CD4-positive, CD25-positive, alpha-beta regulatory T cell (primary cell): ENCODE data around the gene ZNF248. TPM values are rescaled to one million over a fixed set of nuclear protein-coding genes. Genes with fewer than 3 reads are reported as not detected.
"Not testable (repeated sequence)": the region's sequence is repeated elsewhere in the genome, so short reads cannot be mapped to it uniquely, and the experiment has no call there.

ENCODE experiments used
- ATAC-seq, 2 donors: fragments of 150-1000 bp; cut with Tn5 transposase; one replicate each; pipeline ENCODE4 v1.10.0; 2021; ENCODE audit warnings: low read depth in 2 of 2, moderate number of reproducible peaks in 2 of 2, moderate library complexity in 1 of 2
- DNase-seq, 3 donors: peaks; one replicate each; pipeline versions ENCODE4 v3.0.0 to v3.0.0-alpha.2; 2012 to 2022; ENCODE audit warnings: mixed read lengths in 1 of 3
- H3K27ac ChIP-seq: one replicate; pipeline ENCODE4 v1.7.0; 2013; ENCODE audit warnings: mild to moderate bottlenecking, low read length; ENCODE audit not compliant: insufficient read depth, poor library complexity, severe bottlenecking
- H3K27me3 ChIP-seq: one replicate; pipeline ENCODE4 v1.7.0; 2013; ENCODE audit warnings: low read length; ENCODE audit not compliant: control insufficient read depth, insufficient read depth
- H3K36me3 ChIP-seq: one replicate; pipeline ENCODE4 v1.7.0; 2013; ENCODE audit warnings: mild to moderate bottlenecking, low read length, moderate library complexity; ENCODE audit not compliant: control insufficient read depth, insufficient read depth
- H3K4me1 ChIP-seq: 2 replicates; pipeline ENCODE4 v1.7.0; 2013; ENCODE audit warnings: mild to moderate bottlenecking, low read length; ENCODE audit not compliant: insufficient read depth, control insufficient read depth, poor library complexity, severe bottlenecking
- H3K4me3 ChIP-seq: one replicate; pipeline ENCODE4 v1.7.0; 2013; ENCODE audit warnings: low read depth, mild to moderate bottlenecking, low read length, moderate library complexity
- H3K9me3 ChIP-seq, 2 experiments: 1 replicate in 1 of 2; 2 replicates in 1 of 2; pipeline ENCODE4 v1.7.0; 2013; ENCODE audit warnings: low read length in 2 of 2, mild to moderate bottlenecking in 1 of 2, moderate library complexity in 1 of 2; ENCODE audit not compliant: control insufficient read depth in 2 of 2
- H3K27ac Mint-ChIP-seq, 3 donors: one replicate each; pipeline ENCODE4 v1.8.0; 2020 to 2022; ENCODE audit warnings: mild to moderate bottlenecking in 3 of 3, mixed read lengths in 3 of 3, moderate library complexity in 2 of 3
- H3K27me3 Mint-ChIP-seq: one replicate; pipeline ENCODE4 v1.8.0; 2022; ENCODE audit warnings: mild to moderate bottlenecking, mixed read lengths
- H3K36me3 Mint-ChIP-seq: one replicate; pipeline ENCODE4 v1.8.0; 2020; ENCODE audit warnings: mixed read lengths
- H3K4me1 Mint-ChIP-seq, 4 donors: one replicate each; pipeline ENCODE4 v1.8.0; 2020 to 2022; ENCODE audit warnings: mixed read lengths in 4 of 4, mild to moderate bottlenecking in 1 of 4
- H3K4me3 Mint-ChIP-seq, 4 donors: one replicate each; pipeline ENCODE4 v1.8.0; 2020 to 2022; ENCODE audit warnings: mild to moderate bottlenecking in 4 of 4, mixed read lengths in 4 of 4, moderate library complexity in 3 of 4
- H3K9me3 Mint-ChIP-seq, 7 donors: one replicate each; pipeline ENCODE4 v1.8.0; 2020 to 2022; ENCODE audit warnings: mixed read lengths in 7 of 7, mild to moderate bottlenecking in 3 of 7, moderate library complexity in 2 of 7
- polyA plus RNA-seq, 4 donors: library from polyadenylated mRNA; unstranded; fragments of 300-500 nt; fragmentation: Illumina TruSeq; gene quantifications; one replicate each; pipeline ENCODE4 v1.2.3, GENCODE V29; 2021
- total RNA-seq: library from RNA; stranded (reverse); gene quantifications from one replicate; pipeline ENCODE4 v1.2.3, GENCODE V29; 2022

ZNF248 gene
- total and polyA plus RNA-seq, 5 donors from 2014 or later = 3.1 to 5.7 (median 4.9) TPM

DNA sequence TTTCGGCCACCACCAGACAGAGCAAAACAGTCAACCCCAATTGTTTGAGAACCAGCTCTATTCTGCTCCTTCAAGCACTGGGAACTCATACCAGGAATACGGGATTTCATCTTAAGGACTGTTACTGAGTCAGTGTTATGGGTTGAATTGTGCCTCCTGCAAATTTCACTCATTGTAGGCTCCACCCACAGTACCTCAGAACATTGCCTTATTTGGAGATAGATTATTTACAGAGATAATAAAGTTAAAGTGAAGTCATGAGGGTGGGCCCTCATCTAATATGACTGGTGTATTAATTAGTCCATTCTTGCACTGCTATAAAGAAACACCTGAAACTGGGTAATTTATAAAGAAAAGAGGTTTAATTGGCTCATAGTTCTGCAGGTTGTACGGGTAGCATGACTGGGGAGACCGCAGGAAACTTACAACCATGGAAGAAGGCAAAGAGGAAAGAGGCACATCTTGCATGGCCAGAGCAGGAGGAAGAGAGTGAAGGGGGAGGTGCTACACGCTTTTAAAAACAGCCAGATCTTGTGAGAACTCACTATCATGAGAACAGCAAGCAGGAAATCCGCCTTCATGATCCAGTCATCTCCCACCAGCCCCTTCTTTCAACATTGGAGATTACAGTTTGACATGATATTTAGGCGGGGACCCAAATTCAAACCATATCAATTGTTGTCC is 14.3 kb upstream of the ZNF248 start:
- Mint-ChIP-seq H3K27ac (no peak overlapping the region), H3K36me3 (no peaks in the 10 kb centered on the region), H3K4me3 (no peak overlapping the region), H3K9me3 (no peaks in the 10 kb centered on the region), H3K4me1 (no peaks in the 10 kb centered on the region), H3K27me3 (no peaks in the 10 kb centered on the region)
- Histone ChIP-seq H3K27me3 (no peaks in the 10 kb centered on the region), H3K36me3 (no peaks in the 10 kb centered on the region), H3K27ac (no peak overlapping the region), H3K9me3 (no peaks in the 10 kb centered on the region), H3K4me3 (no peak overlapping the region), H3K4me1 (no peaks in the 10 kb centered on the region)
- DNase-seq (no peak), ATAC-seq (no peak)

DNA sequence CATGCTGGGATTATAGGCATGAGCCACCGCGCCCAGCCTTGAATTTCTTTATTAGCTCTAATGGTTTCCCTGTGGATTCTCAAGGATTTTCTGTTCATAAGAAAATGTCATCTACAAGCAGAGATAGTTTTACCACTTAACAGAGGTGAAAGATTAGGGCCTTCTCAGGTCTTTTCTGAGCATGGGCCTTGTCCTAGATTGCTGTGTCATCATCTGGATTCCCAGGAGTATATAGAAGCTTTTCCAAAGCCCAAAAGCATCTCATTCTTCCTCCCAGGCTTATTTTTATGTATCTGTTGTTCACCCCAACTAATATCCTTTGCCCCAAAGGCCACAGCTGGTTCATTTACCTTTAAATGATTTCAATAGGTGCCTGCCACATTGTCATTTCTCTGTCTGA is 13.7 kb upstream of the ZNF248 start:
- Mint-ChIP-seq H3K9me3 (no peaks in the 10 kb centered on the region), H3K27ac (no peak overlapping the region), H3K36me3 (no peaks in the 10 kb centered on the region), H3K4me1 (no peaks in the 10 kb centered on the region), H3K4me3 (no peak overlapping the region), H3K27me3 (no peaks in the 10 kb centered on the region)
- H3K36me3 ChIP-seq = no peaks in the 10 kb centered on the region
- ATAC-seq (no peak), DNase-seq (no peak)
- no peak overlapping the region for H3K27ac ChIP-seq
- H3K4me3 ChIP-seq = no peak overlapping the region
- H3K4me1 ChIP-seq = no peaks in the 10 kb centered on the region
- no peaks in the 10 kb centered on the region for H3K9me3 ChIP-seq
- no peaks in the 10 kb centered on the region for H3K27me3 ChIP-seq

DNA sequence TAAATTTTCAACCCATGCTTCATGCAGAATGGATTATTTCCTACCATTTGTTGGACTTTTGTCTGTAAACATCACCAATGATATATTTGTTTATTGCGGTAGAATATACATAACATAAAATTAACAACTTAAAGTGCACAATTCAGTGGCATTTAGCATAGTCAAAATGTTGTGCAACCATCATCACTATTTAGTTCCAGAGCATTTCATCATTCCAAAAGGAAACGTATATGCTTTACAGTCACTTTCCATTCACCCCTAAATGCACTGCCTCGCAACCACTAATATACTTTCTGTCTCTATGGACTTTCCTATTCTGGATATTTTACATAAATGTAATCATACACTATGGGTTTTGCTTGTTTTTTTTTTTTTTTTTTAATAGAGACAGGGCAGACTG is 11.4 kb upstream of the ZNF248 start:
- no peaks in the 10 kb centered on the region for H3K27me3 Mint-ChIP-seq
- Histone ChIP-seq H3K4me3 (no peak overlapping the region), H3K9me3 (no peaks in the 10 kb centered on the region), H3K27ac (no peak overlapping the region), H3K4me1 (no peaks in the 10 kb centered on the region), H3K36me3 (no peaks in the 10 kb centered on the region), H3K27me3 (no peaks in the 10 kb centered on the region)
- DNase-seq (no peak), ATAC-seq (no peak)
- no peaks in the 10 kb centered on the region for H3K36me3 Mint-ChIP-seq
- no peak overlapping the region for H3K27ac Mint-ChIP-seq
- no peaks in the 10 kb centered on the region for H3K9me3 Mint-ChIP-seq
- H3K4me1 Mint-ChIP-seq = no peaks in the 10 kb centered on the region
- no peak overlapping the region for H3K4me3 Mint-ChIP-seq

DNA sequence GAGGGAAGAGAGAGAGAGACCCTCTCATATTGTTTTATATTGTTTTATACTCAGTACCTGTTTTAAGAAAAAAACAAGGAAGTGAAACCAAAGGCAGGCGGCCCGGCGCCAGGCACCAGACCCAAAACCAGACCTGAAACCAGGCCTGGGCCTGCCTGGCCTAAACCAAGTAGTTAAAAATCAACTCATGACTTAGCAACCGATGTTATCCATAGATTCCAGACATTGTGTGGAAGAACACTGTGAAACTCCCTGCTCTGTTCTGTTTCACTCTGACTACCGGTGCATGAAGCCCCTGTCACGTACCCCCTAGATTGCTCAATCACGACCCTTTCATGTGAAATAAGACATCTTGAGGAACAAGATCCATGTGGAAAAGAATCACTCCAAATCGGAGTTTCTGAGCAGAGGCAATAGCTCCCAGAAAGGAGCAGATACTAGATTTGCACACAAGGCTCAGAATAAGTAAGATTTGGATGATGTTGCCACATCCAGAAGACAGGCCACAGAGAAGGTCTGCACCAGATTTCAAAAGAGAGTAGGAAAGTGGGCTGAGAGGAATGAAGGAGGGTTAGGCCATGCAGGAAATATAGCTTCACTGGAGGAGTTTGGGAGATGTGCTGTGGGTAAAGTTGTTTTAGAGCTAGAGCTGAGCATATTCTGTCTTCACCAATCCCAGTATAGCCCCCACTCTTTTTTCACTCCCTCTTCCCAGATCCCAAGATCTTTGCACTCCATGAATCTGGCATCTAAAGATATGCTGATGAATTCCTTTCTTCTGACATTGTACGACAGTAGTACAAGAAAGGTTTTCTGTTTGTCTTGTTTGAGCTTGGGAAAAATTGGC is 8.8 kb upstream of the ZNF248 start:
- Histone ChIP-seq H3K9me3 (no peaks in the 10 kb centered on the region), H3K4me1 (no peaks in the 10 kb centered on the region), H3K4me3 (no peak overlapping the region), H3K27ac (no peak overlapping the region), H3K27me3 (no peaks in the 10 kb centered on the region), H3K36me3 (no peaks in the 10 kb centered on the region)
- H3K27me3 Mint-ChIP-seq = no peaks in the 10 kb centered on the region
- H3K27ac Mint-ChIP-seq = no peak overlapping the region
- ATAC-seq = no peak
- H3K4me3 Mint-ChIP-seq = no peak overlapping the region
- H3K36me3 Mint-ChIP-seq = no peaks in the 10 kb centered on the region
- no peaks in the 10 kb centered on the region for H3K4me1 Mint-ChIP-seq
- no peak for DNase-seq
- no peaks in the 10 kb centered on the region for H3K9me3 Mint-ChIP-seq

DNA sequence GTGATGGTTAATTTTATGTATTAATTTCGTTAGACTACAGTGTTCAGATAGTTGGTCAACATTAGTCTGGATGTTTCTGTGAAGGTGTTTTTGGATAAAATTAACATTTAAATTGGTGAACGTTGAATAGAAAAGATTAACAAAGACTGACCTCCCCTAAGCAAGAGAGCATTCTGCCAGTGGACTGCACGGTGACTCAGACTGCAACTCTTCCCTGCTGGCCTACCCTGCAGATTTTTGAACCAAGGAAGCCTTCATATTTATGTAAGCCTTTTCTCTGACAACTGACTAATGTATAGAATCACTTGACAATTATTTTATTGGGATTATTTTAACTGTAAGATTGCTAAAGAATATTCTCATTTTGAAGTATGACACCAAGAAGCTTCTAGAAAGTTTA is 7.9 kb upstream of the ZNF248 start:
- ATAC-seq = no peak
- Mint-ChIP-seq H3K9me3 (no peaks in the 10 kb centered on the region), H3K36me3 (no peaks in the 10 kb centered on the region), H3K27me3 (no peaks in the 10 kb centered on the region), H3K4me1 (no peaks in the 10 kb centered on the region), H3K4me3 (no peak overlapping the region), H3K27ac (no peak overlapping the region)
- Histone ChIP-seq H3K36me3 (no peaks in the 10 kb centered on the region), H3K4me1 (no peaks in the 10 kb centered on the region), H3K4me3 (no peak overlapping the region), H3K9me3 (no peaks in the 10 kb centered on the region), H3K27ac (no peak overlapping the region), H3K27me3 (no peaks in the 10 kb centered on the region)
- no peak for DNase-seq

DNA sequence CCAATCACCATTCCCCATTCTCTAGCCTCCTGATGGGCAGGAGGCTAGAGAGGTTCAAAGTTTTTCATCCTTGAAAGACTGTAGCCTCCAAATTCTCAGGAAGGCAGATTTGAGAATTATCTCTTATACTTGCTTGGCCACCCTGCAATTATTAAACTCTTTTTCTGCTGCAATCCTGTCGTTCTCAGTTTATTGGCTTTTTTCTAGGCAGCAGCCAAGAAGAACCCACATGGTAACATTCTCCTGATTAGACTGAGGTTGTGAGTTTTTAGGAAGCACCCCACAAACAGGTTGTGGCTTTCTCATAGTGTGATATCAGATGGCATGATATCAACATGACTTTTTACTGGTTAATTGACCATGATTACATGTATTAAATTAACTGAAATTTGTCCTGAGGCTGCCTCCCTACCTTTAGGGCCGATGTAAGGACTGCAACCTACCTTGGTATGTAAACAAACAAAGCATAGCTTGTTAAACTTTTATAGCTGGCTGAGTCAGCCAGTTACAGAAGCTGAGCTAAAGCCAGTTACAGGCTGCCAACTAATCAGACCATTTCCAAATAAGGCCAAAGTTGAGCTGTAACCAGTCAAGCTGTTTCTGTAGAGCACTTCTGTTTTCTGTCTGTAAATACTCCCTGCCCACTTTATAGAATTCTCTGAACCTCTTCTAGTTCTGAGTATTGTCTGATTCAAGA is 3.2 kb upstream of the ZNF248 start:
- H3K4me1 ChIP-seq = peaks cover 18% of the 10 kb centered on the region
- no peaks in the 10 kb centered on the region for H3K9me3 ChIP-seq
- ATAC-seq (peak in 1 of 2 donors; percentile 35), DNase-seq (peak in 1 of 3 donors; percentile 48)
- no peaks in the 10 kb centered on the region for H3K36me3 ChIP-seq
- H3K27ac ChIP-seq = no peak overlapping the region
- Mint-ChIP-seq H3K4me3 (peak overlapping the region in 2 of 4 donors; percentile 65 to 99), H3K4me1 (peaks cover 8 to 29% (median 19%) of the 10 kb centered on the region in 4 donors), H3K27me3 (no peaks in the 10 kb centered on the region), H3K36me3 (no peaks in the 10 kb centered on the region), H3K9me3 (no peaks in the 10 kb centered on the region), H3K27ac (peak overlapping the region in 2 of 3 donors; percentile 22 to 82)
- H3K4me3 ChIP-seq = no peak overlapping the region
- no peaks in the 10 kb centered on the region for H3K27me3 ChIP-seq

DNA sequence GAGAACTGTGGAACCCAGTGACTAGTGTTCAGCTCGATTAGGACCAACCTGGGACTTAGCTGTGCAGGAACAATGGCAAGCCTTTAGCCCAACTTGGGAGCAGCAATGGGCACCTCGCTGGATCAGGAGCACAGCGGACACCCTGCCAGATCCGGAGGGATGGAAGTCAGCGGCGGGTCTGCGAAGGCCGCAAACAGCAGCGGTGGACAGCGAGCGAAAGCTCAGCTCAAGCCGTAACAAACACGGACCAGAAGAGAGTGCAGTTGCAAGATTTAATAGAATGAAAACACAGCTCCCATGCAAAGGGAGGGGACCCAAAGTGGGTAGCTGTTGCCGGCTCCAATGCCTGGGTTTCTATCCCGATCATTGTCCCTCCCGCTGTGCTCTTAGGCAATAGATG is 1.9 kb upstream of the ZNF248 start:
- not testable (repeated sequence) for H3K9me3 ChIP-seq, H3K27me3 ChIP-seq, H3K27me3 Mint-ChIP-seq, DNase-seq, ATAC-seq, H3K27ac ChIP-seq, H3K36me3 ChIP-seq, H3K9me3 Mint-ChIP-seq, H3K36me3 Mint-ChIP-seq, H3K4me3 ChIP-seq
- H3K4me1 ChIP-seq = peaks cover 18% of the 10 kb centered on the region
- Mint-ChIP-seq H3K27ac (peak overlapping the region in 2 of 3 donors; percentile 59 to 82), H3K4me1 (peaks cover 10 to 42% (median 32%) of the 10 kb centered on the region in 4 donors), H3K4me3 (peak overlapping the region in 2 of 4 donors; percentile 72 to 99)
